Cerebellar cortex (tissue), 1 donor: ENCODE results near the gene SPATA6.
"Not testable (repeated sequence)": the region's sequence is repeated elsewhere in the genome, so short reads cannot be mapped to it uniquely, and the experiment has no call there.

Experiments
- DNase-seq: peaks from one replicate; pipeline ENCODE4 v3.0.0-alpha.2; 2015; ENCODE audit warnings: low spot score

SPATA6 gene

DNA sequence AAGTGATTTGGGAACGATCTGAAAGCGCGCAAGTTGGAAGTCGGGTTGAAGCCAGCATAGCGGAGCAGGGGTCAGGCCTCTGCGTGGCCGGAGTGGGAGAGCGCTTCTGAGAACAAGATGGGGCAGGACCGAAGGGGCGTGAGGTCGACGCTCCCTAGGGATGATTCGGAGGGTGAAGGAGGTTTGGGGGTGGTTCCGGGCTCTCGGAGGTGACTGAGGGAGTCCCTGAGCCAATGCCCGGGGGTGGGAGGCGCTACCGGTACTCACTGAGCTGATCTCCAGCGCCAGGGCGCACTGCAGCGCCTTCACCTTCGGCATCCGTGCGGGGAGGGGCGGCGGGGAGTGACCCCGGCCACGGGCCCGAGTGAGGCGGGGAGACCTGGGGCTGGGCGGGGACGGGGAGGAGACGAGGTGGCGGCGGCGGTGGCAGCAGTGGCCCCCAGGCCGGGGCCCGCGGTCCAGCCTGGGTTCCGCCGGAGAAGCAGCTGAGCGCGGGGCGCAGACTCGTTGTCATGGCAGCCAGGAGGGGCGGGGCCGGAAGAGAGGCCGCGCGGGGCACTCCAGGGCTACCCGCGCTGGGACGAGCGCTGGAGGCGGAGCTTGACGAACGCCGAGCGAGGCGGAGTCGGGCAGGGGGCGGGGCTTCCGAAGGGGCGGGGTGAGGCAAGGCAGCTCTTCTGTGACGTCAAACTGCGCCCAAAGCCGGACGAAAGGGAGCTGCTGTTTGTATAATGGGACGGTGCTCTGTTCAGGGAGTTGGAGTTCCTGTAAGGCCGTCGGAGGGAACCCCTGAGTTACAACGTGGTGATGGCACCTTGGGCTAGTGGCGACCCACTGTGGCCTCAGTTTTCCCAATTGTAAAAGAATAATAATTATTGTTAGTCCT, at the start of gene SPATA6:
Gene SPATA6, minus strand, starts transcription at position 514 of the 886 bp plus-strand sequence. Its CDS starts 196 bp downstream, at position 318.
- DNase-seq: peak; percentile 82

GRCh38 chr1:48519896-48520295, 47.9 kb upstream of the SPATA6 start:
- not testable (repeated sequence) for DNase-seq

- DNase-seq: no peak
Observed at GRCh38 chr1:48506870-48507269, 34.9 kb upstream of the SPATA6 start.

DNA sequence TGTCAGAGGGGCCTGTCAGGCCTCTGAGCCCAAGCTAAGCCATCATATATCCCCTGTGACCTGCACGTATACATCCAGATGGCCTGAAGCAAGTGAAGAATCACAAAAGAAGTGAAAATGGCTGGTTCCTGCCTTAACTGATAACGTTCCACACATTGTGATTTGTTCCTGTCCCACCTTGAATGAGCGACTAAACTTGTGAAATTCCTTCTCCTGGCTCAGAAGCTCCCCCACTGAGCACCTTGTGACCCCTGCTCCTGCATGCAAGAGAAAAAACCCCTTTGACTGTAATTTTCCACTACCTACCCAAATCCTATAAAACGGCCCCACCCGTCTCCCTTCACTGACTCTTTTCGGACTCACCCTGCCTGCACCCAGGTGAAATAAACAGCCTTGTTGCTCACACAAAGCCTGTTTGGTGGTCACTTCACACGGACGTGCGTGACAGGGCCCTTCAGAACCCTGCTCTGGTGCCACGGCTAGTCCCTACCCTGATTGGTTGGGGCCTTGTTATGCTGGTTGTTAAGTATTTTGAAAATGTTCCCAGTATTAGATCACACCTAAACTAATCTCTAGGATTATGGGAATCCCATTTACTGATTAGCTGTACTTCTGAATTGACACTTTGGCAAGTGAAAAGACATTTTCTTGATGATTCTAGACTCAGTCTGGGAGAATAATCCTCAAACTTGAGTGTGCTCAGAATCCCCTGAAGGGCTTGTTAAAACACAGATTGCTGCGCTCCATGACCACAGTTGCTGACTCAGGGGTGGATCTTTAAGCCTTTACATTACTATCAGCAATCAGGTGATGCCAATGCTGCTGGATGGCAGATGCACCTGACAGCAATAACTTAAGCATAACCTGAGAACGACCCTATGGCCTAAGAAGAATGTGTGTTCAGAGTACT, 28.8 kb upstream of the SPATA6 start:
- DNase-seq: no peak

- no peak for DNase-seq
Observed at GRCh38 chr1:48499211-48499735, 27.3 kb upstream of the SPATA6 start.

- peak; percentile 67 for DNase-seq
Observed at GRCh38 chr1:48498096-48498791, 26.2 kb upstream of the SPATA6 start.

DNA sequence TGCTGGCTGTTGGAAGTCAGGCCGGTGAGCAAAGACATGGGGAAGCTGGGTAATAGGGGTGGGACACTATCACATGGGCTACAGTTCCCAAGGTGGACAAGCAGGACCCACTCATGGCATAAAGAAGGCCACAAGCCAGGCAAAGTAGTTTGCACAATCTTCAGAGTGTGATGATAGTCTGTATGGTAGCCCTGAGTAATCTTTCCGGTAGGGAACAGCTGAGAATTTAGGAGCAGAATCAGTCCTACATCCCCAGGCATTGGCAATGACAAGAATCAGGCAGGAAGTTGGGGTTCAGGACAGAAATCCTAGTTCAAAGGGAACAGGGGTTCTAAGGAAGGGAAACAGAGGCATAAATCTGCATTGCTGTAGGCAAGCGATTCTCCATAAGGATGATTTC, 23.9 kb upstream of the SPATA6 start:
- DNase-seq: no peak

DNA sequence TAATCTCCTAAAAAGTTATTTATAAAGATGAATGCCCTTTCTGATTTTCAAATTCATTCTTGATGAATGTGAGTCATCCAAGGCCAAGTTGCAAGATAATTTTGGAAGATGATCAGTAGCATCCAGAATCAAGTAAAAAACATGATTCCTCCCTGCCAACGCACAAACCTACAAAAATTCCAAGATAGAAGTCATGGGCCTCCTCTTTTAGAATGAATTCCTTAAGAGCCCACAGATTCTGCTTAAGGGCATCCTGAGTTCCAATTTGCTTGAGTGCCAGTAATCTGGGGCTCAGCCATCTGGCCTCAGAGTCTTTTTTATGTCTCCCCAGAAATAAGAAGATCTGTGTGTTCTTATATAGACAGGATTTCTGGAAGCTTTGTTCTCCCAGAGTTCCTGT, 23.2 kb upstream of the SPATA6 start:
- no peak for DNase-seq

- DNase-seq: no peak
Observed at GRCh38 chr1:48493970-48494769, 22.2 kb upstream of the SPATA6 start.

DNA sequence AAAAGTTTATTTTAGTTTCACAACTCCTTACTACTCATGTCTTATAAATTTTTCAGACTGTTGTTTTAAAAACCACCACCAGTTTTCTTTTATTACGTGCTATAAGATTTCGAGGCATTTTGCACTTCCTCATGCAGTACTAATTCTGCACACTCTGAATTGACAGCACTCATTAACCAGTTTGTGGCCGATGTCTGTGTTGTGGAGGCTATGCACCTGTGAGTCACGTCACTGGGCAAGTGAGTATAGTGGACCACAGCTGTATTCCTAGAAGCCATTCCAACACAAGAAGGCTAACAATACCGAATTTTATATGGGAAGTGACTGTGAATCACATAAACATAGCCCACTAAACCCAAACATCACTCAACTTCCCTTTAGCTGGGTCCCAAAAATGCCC, 21.0 kb upstream of the SPATA6 start:
- DNase-seq: no peak

DNA sequence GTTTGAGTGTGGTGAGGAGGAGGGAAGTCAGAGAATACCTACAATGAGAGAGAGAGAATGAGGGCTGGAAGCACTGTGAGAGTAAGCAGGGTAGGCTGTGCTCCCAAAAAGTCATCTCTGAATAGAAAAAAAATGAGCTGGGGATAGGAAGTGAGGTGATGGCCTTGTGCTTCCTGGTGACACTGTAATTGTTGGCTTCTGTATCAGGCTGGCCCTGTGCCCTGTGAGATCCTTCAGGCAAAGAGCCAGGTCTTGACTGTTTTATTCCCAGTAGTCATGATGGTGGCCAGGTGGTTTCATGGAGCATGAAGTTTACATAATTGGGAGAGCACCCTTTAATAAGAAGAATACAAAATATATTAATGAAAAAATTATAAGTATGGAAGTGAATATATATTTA, 20.4 kb upstream of the SPATA6 start:
- DNase-seq: no peak

DNA sequence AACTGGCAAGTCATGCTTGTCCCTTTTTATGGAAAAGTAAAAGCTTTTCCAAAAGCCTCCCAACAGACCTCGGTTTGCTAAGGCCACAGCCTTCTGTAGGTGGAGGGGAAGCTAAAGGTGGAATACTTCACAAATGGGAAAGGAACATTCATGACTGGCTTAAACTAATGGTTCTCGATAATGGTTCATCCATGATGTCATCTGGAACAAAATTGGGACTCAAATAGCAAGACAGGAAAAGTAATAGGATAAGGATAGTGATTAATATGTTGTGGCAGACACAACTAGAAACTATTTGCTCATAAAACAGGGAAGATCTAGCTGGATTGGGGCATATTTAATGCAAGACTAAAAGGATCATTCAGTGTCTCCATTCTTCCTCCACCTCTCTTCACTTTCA, 16.7 kb upstream of the SPATA6 start:
- no peak for DNase-seq

DNA sequence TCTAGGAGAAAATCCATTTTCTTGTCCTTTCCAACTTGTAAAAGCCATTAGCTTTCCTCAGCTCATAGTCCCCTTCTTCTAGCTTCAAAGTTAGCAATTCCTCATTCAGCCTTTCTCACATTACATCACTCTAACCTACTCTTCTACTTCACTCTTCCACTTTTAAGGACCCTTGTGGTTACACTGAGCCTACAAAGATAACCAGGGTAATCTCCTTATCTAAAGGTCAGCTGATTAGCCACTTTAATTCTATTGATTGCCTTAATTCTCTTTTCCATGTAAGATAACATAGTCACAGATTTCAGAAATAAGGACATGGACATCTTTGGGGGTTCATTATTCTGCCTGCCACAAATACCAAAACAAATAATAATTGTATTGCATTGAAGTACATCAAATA, 8.5 kb upstream of the SPATA6 start:
- no peak for DNase-seq

DNA sequence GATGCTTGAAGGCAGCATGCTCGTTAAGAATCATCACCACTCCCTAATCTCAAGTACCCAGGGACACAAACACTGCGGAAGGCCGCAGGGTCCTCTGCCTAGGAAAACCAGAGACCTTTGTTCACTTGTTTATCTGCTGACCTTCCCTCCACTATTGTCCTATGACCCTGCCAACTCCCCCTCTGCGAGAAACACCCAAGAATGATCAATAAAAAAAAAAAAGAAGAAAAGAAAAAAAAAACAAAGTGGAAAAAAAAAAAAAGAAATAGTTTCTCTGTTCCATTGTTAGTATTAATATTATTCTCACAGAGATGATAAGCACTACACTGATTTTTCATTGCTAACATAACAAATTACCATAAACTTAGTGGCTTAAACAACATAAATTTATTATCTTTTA, 8.0 kb upstream of the SPATA6 start:
- not testable (repeated sequence) for DNase-seq

DNA sequence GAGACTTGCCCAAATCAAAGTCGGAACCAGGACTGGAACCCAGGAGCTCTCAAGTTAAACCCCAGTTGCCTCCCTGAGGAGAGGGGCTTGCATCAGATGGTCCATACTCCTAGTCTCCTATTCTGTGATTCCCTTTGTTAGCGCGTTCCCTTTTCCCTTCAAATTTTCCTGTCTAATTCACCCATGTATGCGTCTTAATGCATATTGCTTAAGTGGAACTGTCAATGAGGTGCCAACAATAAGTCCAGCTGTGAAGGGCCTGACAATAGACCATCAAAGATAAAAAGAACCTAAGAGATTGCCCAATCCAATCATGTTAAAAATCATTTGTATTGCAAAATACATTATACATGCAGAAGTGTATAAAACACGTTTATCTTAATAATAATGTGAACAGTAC, 634 bp upstream of the SPATA6 start:
- DNase-seq: no peak

DNA sequence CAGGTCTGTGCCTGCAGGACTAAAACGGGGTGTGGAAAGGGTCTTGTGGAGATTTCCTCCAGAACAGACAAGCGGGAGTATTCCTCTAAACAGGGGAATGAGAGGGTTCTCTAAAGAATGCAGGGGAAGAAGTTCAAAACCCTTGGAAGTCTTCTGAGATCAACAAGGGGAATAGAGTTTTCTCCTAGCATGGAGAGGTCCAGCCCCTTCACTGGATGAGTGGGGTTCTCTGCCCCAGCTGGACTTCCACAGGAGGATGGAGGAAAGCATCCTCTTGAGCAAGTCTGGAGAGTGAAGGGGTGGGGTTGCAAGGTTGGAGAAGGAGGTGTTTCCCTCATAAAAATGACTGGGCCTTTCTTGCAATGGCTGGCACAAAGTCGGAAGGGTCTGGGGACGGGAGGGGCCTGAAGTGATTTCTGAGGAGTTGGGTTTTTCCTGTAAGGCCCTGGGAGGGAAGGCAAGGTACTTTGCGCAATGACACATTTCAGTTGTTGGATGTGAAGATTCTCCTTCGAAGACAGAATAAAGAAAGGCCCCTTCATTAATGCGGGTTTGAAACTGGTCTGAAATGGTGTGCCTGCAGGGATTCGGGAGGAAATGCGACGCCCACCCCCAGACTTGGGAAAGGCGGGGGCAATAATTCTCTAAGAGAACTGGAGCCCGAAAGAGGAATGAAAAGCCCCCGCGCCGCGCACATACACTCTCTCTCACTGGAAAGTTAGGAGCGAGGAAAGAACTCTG, 884 bp downstream of the SPATA6 start:
- DNase-seq: peak; percentile 17

DNA sequence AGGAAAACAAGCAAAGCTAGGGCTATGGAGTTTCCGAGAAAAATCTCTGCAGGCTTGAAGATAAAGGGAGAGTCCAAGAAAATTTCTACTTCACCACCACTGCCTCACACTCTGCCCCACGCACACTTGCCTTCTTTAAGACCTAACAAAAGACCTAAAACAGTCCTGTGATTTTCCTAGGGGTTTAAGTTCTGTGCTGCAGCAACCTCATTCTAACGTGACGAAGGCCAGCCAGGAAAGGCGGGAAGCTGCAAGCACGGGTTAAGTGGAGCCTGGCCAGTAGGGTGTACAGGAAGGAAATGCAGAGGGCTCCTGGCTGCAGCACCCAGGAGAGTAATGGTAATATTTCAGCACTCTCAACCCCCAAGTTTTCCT, 1.5 kb downstream of the SPATA6 start:
- DNase-seq: peak; percentile 19

- DNase-seq: peak; percentile 21
Observed at GRCh38 chr1:48469616-48470480, 2.2 kb downstream of the SPATA6 start.

DNA sequence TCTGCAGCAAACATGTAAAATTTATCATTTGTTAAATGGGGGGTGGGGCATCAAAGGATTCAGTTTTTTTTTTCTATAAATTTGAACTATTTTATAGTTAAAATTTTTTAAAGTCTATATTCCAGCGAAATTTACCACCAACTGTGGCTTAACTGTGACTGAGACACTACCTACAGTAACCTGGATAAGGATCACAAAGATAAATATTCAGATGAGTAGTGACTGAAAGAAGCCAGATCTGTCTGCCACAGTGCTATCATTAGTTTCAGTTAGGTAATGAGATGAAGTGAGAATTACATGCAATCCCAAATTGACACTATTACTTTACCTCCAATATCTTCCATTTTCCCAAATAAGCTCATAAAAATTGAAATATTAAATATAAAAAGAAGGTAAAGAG, 5.4 kb downstream of the SPATA6 start:
- DNase-seq: no peak
